ENCODE measurements around the gene DOCK3. TPM values are rescaled to one million over a fixed set of nuclear protein-coding genes. Genes with fewer than 3 reads are reported as not detected.
A peak's percentile ranks its signal among the peaks of the same experiment; 100 is the strongest.

Gene DOCK3
- total RNA-seq, 1 experiment from 2014 or later = 8.3 TPM

DNA sequence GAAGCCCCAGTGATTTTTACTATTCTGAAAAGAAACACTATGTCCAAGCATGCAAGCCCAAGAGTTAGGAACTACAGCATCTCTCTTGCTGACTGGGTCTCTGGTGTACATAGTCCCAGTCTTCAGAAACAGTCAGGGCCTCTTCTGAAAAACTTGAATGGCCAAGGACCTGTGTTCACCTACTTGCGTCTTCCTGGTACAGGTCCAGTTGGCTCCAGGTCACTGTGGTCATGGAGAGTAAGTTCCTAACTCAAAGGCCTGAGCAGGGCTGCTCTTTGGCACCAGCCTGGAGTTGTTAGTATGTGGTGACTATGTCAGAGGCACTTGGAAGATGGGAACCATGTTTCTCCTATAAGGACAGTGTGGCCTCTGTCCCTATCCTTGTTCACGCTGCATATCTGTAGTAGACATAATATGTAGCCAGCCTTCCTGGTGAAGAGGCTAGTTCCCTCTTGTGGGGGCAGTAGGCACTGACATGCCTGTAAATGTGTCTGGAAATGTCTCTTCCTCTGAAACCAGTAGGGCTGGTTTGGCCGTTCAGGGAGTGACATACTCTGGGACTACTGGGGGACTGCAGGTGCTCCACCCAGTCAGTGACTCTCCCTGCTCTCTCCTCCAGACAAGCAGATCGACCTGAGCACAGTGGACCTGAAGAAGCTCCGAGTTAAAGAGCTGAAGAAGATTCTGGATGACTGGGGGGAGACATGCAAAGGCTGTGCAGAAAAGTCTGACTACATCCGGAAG, 713.7 kb downstream of the DOCK3 start:
- H3K4me1 Mint-ChIP-seq = peaks cover 38 to 56% of the 10 kb centered on the region in 2 experiments

More for the DNA sequence above, 713.7 kb downstream of the DOCK3 start:
- peaks cover 16% of the 10 kb centered on the region for H3K23me2 ChIP-seq (ENCODE audit: insufficient read length, low read depth, low read length, poor library complexity, severe bottlenecking)
- peaks cover 24% of the 10 kb centered on the region for H3K79me2 ChIP-seq (ENCODE audit: insufficient read depth, low read length)
- H2AFZ ChIP-seq (ENCODE audit: low read length) = no peak overlapping the region
- no peak overlapping the region for H2AK5ac ChIP-seq (ENCODE audit: insufficient read length, low read length)
- Mint-ChIP-seq H3K9me3 (peaks cover 6 to 8% of the 10 kb centered on the region in 2 experiments; a peak in 4 of 5 replicates), H3K27me3 (ENCODE audit: low read depth) (peaks cover 2% of the 10 kb centered on the region; the same call in 1 of the 2 replicates), H3K36me3 (ENCODE audit: insufficient read depth in 1 of 3, low read depth in 3 of 3) (peaks cover 44 to 64% (median 61%) of the 10 kb centered on the region in 3 experiments), H3K4me3 (peak overlapping the region in 1 of 2 experiments; percentile 35; a peak in 2 of 5 replicates), H3K27ac (peak overlapping the region; percentile 77 to 93 (median 85))
- H3K27me3 ChIP-seq (ENCODE audit: insufficient read depth, low read length) = no peaks in the 10 kb centered on the region
- H3K4me2 ChIP-seq (ENCODE audit: insufficient read depth, insufficient read length, low read length) = no peak overlapping the region
- H3K27ac ChIP-seq (ENCODE audit: insufficient read length, low read depth, low read length) = no peak overlapping the region
- 0 out of 2 replicates have a peak, but pooled peaks cover 6% of the 10 kb centered on the region for H3K4me1 ChIP-seq (ENCODE audit: insufficient read depth, low read length)
- H3K9ac ChIP-seq (ENCODE audit: extremely low read depth, insufficient read length, low read length) = no peak overlapping the region
- no peak overlapping the region for H4K91ac ChIP-seq (ENCODE audit: insufficient read length, low read depth, low read length)
- no peak overlapping the region for H3K18ac ChIP-seq (ENCODE audit: insufficient read length, low read depth, low read length)
- no peak overlapping the region for H2BK15ac ChIP-seq (ENCODE audit: low read depth, low read length)
- H3K79me1 ChIP-seq (ENCODE audit: insufficient read depth, low read depth, low read length, poor library complexity, severe bottlenecking) = peaks cover 10% of the 10 kb centered on the region
- H3T11ph ChIP-seq (ENCODE audit: low read length) = no peak overlapping the region
- H3K9me3 ChIP-seq (ENCODE audit: control insufficient read depth, low read depth, low read length) = no peaks in the 10 kb centered on the region
- H3K56ac ChIP-seq (ENCODE audit: insufficient read length, low read depth, low read length) = no peak overlapping the region
- H2BK20ac ChIP-seq (ENCODE audit: low read depth, low read length, poor library complexity, severe bottlenecking) = no peak overlapping the region
- no CpG with 5 or more reads among the region's 6 CpGs for WGBS (ENCODE audit: extremely low coverage, insufficient read length, low lambda C conversion rate)
- no peak overlapping the region for H2BK120ac ChIP-seq (ENCODE audit: low read depth, low read length, poor library complexity, severe bottlenecking)
- H4K20me1 ChIP-seq (ENCODE audit: control insufficient read depth, insufficient read depth, insufficient read length) = no peaks in the 10 kb centered on the region
- no peak overlapping the region for H3K4ac ChIP-seq (ENCODE audit: low read depth, low read length)
- no peak overlapping the region for H3K14ac ChIP-seq (ENCODE audit: insufficient read depth, low read length)
- no peak overlapping the region for H3K23ac ChIP-seq (ENCODE audit: insufficient read length, low read depth, low read length)
- H2BK5ac ChIP-seq (ENCODE audit: insufficient read length, low read length) = no peak overlapping the region
- no peak overlapping the region for H2BK12ac ChIP-seq (ENCODE audit: insufficient read length, low read depth, low read length)
- H4K8ac ChIP-seq (replicated peaks; ENCODE audit: insufficient read length, low read depth, low read length) = no peak overlapping the region
- H4K5ac ChIP-seq (ENCODE audit: insufficient read length, low read depth, low read length) = no peak overlapping the region
- peak; percentile 56 for DNase-seq
- TF ChIP-seq, protein P1, sequence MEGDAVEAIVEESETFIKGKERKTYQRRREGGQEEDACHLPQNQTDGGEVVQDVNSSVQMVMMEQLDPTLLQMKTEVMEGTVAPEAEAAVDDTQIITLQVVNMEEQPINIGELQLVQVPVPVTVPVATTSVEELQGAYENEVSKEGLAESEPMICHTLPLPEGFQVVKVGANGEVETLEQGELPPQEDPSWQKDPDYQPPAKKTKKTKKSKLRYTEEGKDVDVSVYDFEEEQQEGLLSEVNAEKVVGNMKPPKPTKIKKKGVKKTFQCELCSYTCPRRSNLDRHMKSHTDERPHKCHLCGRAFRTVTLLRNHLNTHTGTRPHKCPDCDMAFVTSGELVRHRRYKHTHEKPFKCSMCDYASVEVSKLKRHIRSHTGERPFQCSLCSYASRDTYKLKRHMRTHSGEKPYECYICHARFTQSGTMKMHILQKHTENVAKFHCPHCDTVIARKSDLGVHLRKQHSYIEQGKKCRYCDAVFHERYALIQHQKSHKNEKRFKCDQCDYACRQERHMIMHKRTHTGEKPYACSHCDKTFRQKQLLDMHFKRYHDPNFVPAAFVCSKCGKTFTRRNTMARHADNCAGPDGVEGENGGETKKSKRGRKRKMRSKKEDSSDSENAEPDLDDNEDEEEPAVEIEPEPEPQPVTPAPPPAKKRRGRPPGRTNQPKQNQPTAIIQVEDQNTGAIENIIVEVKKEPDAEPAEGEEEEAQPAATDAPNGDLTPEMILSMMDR (conservative IDR thresholded peaks at IDR 0.05) = peak; percentile 40; the same call in 2 of the 3 replicates

Measured in H9 (cell line).